Measurements from ENCODE around the gene NEMP1.
A peak's percentile ranks its signal among the peaks of the same experiment; 100 is the strongest.

The NEMP1 gene

DNA sequence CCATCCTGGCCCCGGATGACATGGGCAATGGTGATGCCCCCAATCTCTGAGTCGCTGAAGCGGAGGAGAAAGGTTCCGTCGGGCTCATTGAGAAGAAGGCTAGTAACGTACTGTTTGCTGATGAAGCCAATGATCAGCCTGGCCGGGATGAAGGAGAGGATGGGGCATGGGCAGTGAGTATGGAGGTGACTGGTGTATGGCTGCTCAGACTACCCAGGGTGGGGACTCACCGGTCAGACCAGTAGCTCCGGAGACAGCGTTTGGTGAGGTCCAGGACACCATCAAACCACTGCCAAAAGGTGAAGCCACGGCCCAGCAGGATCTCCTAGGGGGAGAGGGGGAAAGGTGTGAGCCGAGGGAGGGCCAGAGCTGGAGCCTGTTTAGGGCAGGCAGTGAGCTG lies 21.2 kb upstream of the NEMP1 start:
- Mint-ChIP-seq H3K27me3 (no peaks in the 10 kb centered on the region), H3K27ac (peak overlapping the region; percentile 79), H3K36me3 (ENCODE audit: low read depth) (peaks cover 99% of the 10 kb centered on the region), H3K4me1 (ENCODE audit: low read depth) (peaks cover 84% of the 10 kb centered on the region), H3K4me3 (no peak overlapping the region), H3K9me3 (no peaks in the 10 kb centered on the region)
- intact Hi-C loops (cut with micrococcal nuclease): no loop called here

DNA sequence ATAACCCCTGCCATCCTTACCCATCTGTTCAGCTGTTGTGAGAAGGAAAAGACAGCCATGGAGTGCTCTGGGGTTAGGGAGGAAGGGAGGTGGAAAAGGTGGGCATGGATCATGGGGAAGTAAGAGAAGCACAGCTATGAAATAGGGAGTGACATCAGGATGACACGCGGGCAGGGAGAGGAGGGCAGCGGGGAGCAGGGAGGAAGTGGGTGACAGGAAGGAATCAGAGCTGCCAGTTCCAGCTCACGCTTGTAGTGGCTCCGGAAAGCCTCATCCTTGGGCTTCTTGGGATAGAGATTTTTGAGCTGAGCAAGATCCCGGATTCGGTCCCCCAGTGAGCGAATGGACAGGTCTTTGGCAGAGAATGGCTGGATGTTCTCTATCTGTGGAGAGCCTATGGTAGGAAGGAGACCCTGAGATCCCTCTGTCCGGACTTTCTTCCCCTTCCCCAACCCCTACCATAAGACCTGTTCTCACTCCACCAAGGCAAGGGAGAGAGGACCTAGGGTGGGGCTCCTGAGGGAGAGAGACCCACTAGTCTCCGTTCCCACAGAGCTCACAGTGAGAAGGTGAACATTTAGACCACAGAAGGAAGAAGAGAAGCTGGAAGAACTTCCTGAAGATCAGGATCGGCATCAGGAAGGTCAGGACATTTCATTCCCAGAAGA lies 20.6 kb upstream of the NEMP1 start:
- H3K9me3 Mint-ChIP-seq: no peaks in the 10 kb centered on the region
- intact Hi-C loops (cut with micrococcal nuclease): no loop called here
- peak overlapping the region; percentile 79 for H3K27ac Mint-ChIP-seq
- H3K4me1 Mint-ChIP-seq (ENCODE audit: low read depth): peaks cover 84% of the 10 kb centered on the region
- H3K27me3 Mint-ChIP-seq: no peaks in the 10 kb centered on the region
- H3K4me3 Mint-ChIP-seq: peak overlapping the region; percentile 4
- H3K36me3 Mint-ChIP-seq (ENCODE audit: low read depth): peaks cover 99% of the 10 kb centered on the region

DNA sequence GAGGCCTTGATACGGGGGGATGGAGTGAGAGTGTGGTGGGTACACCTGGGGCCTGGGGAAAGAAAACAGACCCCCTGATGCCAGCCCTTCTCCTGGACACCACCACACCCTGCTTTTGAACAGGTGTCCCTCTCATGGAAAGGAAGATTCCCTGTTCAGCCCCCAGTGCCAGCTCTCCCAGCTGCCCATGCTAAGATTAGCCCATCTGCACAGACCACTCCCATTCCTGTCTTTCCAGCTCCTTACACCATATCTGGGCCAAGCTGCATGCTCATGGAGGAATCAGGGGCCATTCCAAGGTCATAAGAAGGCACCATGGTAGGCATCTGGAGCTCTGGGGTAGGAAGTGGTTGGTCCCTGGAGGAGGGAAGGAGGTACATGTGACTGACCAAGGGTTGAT lies 20.0 kb upstream of the NEMP1 start:
- intact Hi-C loops (cut with micrococcal nuclease): no loop called here
- Mint-ChIP-seq H3K4me1 (ENCODE audit: low read depth) (peaks cover 86% of the 10 kb centered on the region), H3K27ac (peak overlapping the region; percentile 79)

DNA sequence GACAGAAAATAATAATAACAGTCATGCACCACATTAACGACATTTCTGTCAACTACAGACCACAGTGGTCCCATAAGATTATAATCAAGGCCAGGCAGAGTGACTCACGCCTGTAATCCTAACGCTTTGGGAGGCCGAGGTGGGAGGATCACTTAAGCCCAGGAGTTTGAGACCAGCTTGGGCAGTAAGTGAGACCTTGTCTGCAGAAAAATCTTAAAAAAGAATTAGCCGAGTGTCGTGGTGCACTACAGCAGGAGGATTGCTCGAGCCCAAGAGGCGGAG lies 18.9 kb upstream of the NEMP1 start:
- no peak overlapping the region for H3K27ac Mint-ChIP-seq
- H3K4me3 Mint-ChIP-seq: no peak overlapping the region
- H3K36me3 Mint-ChIP-seq (ENCODE audit: low read depth): peaks cover 100% of the 10 kb centered on the region

More for the DNA sequence above, 20.0 kb upstream of the NEMP1 start:
- H3K9me3 Mint-ChIP-seq: no peaks in the 10 kb centered on the region
- peaks cover 99% of the 10 kb centered on the region for H3K36me3 Mint-ChIP-seq (ENCODE audit: low read depth)
- H3K27me3 Mint-ChIP-seq: no peaks in the 10 kb centered on the region
- no peak overlapping the region for H3K4me3 Mint-ChIP-seq

DNA sequence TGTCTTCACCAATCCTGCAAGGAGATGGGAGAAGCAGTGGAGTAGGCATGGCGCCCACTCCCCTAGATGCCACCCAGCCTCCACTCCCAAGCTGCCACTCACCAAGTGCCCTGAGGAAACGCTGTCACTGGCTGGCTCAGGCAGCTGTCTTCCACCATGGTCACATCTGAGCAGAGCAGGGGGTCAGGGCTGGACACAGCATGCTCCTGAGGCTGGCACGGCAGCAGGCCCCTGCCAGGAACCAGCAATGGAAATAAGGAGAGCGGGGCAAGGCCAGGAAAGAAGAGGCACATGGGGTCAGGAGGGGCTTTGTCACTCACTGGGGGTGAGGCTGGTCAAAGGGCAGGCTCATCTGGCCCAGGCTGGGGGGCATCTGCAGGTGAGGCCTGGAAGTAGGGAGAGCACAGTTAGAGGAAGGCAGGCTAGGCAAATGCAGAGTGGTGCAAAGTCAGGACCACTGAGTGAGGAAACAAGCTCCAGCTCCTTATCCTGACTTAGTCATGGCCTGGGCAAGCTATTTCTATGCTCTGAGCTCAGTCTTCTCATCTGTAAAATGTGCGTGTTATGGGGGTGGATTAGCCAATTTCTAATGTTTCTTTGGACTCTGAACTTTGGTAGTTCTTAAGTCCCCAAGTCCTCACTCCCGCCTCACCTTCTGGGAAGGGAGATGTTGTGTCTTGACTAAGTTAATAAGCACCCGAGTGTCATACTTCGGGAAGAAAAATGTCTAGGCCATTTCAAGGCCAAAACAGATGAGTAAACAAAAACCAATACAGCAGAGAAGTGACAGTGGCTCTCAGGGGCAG lies 18.4 kb upstream of the NEMP1 start:
- no peaks in the 10 kb centered on the region for H3K27me3 Mint-ChIP-seq
- no peak overlapping the region for H3K4me3 Mint-ChIP-seq
- H3K27ac Mint-ChIP-seq: peak overlapping the region; percentile 72
- peaks cover 90% of the 10 kb centered on the region for H3K4me1 Mint-ChIP-seq (ENCODE audit: low read depth)
- H3K36me3 Mint-ChIP-seq (ENCODE audit: low read depth): peaks cover 100% of the 10 kb centered on the region
- intact Hi-C loops (cut with micrococcal nuclease): no loop called here
- H3K9me3 Mint-ChIP-seq: no peaks in the 10 kb centered on the region

More for the DNA sequence above, 18.9 kb upstream of the NEMP1 start:
- Mint-ChIP-seq H3K9me3 (no peaks in the 10 kb centered on the region), H3K4me1 (ENCODE audit: low read depth) (peaks cover 90% of the 10 kb centered on the region), H3K27me3 (no peaks in the 10 kb centered on the region)
- intact Hi-C loops (cut with micrococcal nuclease): no loop called here

DNA sequence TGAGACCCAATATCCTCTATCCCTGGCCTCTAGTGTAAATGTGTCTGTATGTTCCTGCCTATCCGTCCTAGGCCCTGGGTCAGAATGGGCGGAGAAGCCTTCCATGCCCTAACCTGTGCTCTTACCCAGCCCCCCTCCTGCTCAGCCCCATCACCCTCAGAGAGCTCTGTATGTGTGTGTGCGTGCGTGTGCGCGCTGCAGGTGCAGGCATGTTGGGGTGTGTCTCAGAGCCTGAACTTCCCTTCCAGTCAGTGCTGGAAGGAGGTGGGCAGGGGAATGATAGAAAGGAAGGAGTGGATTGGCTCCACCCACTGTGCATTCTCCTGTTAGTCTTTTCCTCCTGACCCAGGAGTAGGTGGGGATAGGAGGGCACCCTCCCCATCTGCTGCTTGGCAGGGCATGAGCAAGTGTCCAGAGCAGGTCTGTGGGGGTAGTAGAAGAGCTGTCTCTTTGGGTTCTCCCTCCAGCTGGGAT lies 17.5 kb upstream of the NEMP1 start:
- intact Hi-C loops (cut with micrococcal nuclease): no loop called here
- Mint-ChIP-seq H3K4me1 (ENCODE audit: low read depth) (peaks cover 92% of the 10 kb centered on the region), H3K27me3 (no peaks in the 10 kb centered on the region), H3K27ac (peak overlapping the region; percentile 72), H3K36me3 (ENCODE audit: low read depth) (peaks cover 100% of the 10 kb centered on the region), H3K4me3 (no peak overlapping the region), H3K9me3 (no peaks in the 10 kb centered on the region)

DNA sequence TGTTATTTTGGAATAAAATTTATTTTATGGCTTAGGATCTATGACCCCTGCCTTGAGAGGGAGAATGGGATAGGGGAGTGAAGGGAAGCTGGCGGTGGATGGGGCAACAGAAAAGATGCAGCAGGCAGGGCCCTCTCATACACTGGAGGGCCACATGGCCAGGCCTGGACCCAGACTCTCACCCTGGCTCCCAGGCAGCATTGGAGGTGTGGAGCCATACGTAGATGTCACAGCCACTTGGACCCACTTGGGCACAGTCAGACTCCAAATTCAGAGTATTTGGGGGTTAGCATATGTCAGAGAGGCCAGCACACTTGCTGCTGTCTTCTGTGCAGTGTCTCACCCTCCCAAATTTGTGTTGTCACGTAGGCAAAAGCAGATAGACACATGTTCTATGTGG lies 16.8 kb upstream of the NEMP1 start:
- H3K27me3 Mint-ChIP-seq: no peaks in the 10 kb centered on the region
- no peaks in the 10 kb centered on the region for H3K9me3 Mint-ChIP-seq
- no peak overlapping the region for H3K4me3 Mint-ChIP-seq
- H3K27ac Mint-ChIP-seq: peak overlapping the region; percentile 86
- peaks cover 100% of the 10 kb centered on the region for H3K36me3 Mint-ChIP-seq (ENCODE audit: low read depth)
- H3K4me1 Mint-ChIP-seq (ENCODE audit: low read depth): peaks cover 92% of the 10 kb centered on the region
- intact Hi-C loops (cut with micrococcal nuclease): no loop called here

DNA sequence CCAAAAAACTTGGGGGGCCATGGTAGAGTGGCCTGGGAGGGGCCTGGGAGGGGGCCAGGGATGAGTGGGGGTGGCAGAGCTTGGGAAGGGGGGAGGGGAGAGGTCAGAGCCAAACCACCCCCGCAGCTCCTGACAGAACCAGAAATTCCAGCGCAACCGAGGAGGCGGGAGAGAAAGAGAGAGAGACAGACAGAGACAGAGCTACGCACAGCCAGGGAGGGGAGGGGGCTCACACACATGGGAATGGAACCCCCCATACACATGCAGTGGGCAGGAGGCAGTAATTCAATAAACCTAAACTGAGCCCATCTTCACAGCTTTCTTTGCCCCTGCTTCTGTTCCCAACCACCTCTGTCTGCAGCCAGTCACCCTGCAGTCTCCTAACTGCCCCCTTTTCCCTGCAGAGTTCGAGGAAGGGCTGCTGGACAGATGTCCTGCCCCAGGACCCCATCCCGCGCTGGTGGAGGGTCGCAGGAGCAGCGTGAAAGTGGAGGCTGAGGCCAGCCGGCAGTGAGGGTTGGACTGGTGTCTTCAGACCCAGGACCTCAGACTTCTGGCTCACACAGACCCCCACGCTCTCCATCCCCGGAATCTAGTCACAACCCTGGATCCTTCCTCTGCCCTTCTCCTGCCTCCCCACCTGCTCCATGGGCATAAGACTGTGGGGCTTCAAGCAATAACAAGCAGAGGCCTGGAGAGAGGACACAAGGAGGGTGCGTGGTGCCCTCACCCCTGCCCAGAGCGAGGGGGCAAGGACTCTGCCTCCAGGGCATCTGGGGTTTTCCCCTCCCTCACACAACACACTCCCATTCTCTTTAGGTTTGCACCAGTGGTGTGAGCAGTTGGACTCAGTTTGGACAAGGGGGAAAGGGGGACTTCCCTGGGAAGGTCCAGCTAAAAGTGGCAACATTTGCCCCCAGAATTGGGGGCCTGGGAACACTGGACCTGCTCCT lies 15.9 kb upstream of the NEMP1 start:
- H3K4me1 Mint-ChIP-seq (ENCODE audit: low read depth): peaks cover 90% of the 10 kb centered on the region
- H3K9me3 Mint-ChIP-seq: no peaks in the 10 kb centered on the region
- intact Hi-C loops (cut with micrococcal nuclease): no loop called here
- peak overlapping the region; percentile 22 for H3K4me3 Mint-ChIP-seq
- peak overlapping the region; percentile 86 for H3K27ac Mint-ChIP-seq
- peaks cover 100% of the 10 kb centered on the region for H3K36me3 Mint-ChIP-seq (ENCODE audit: low read depth)
- H3K27me3 Mint-ChIP-seq: no peaks in the 10 kb centered on the region

DNA sequence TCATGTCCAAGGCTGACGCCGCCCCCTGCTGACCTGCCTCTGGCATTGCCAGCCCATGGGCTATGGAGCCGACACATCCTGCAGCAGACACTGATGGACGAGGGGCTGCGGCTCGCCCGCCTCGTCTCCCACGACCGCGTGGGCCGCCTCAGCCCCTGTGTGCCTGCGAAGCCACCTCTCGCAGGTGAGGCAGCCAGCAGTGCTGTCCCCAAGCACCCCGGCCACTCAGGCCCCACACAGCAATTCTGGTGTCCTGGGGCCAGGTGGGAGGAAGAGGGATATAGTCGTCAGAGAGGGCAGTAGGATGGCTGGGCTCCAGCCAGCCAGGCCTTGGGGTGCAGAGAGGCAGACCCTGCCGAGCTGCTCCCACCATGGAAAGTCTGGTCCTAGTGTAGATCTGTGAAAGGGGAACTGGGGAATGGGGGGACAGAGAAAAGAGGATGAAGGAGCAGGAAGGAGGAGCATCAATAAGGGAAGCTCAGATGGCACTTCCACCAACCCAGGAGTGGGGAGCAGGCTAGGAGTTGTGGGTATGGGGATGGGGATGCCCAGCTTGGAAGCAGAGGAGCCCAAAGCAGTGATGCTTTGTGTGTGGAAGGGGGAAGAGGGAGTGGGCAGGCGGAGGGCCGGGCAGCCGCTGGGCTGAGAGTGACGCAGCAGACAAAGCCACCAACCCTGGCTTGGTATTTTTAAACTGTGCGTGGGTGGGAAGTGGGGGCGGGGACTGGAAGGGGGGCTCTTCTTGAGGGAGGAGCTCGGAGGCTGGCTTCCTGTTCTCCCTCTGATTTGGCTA lies 15.0 kb upstream of the NEMP1 start:
- no peaks in the 10 kb centered on the region for H3K27me3 Mint-ChIP-seq
- H3K9me3 Mint-ChIP-seq: no peaks in the 10 kb centered on the region
- peak overlapping the region; percentile 86 for H3K27ac Mint-ChIP-seq
- peaks cover 82% of the 10 kb centered on the region for H3K4me1 Mint-ChIP-seq (ENCODE audit: low read depth)
- intact Hi-C loops (cut with micrococcal nuclease): loop anchor here (1.0 kb wide), 2 partner anchors 19 to 24 kb away; no protein-coding TSS in a partner anchor
- peaks cover 98% of the 10 kb centered on the region for H3K36me3 Mint-ChIP-seq (ENCODE audit: low read depth)
- peak overlapping the region; percentile 53 for H3K4me3 Mint-ChIP-seq

DNA sequence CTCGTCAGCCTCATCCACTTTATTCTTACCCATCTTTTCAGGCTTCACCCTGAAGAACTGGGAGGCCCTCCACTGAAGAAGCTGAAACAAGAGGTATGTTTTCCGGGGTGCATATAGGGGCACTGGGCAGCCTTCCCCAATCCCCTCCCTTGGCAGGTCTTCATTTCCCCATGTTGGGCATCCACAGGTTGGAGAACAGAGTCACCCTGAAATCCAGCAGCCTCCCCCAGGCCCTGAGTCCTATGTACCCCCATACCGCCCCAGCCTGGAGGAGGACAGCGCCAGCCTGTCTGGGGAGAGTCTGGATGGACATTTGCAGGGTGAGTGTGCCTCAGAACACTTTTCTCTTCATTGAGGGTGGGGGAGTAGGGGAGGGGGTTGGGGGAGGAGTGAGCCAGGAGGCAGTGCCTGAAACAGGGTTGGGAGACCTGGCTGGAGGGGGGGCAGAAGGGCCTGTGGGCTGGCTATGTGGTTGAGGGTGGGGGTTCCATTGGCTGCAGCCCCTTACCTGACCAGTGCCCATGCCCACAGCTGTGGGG lies 14.4 kb upstream of the NEMP1 start:
- H3K27ac Mint-ChIP-seq: peak overlapping the region; percentile 86
- H3K9me3 Mint-ChIP-seq: no peaks in the 10 kb centered on the region
- H3K36me3 Mint-ChIP-seq (ENCODE audit: low read depth): peaks cover 94% of the 10 kb centered on the region
- intact Hi-C loops (cut with micrococcal nuclease): loop anchor here (1.0 kb wide), 2 partner anchors 19 to 24 kb away; no protein-coding TSS in a partner anchor
- H3K4me1 Mint-ChIP-seq (ENCODE audit: low read depth): peaks cover 84% of the 10 kb centered on the region
- H3K27me3 Mint-ChIP-seq: no peaks in the 10 kb centered on the region
- no peak overlapping the region for H3K4me3 Mint-ChIP-seq

DNA sequence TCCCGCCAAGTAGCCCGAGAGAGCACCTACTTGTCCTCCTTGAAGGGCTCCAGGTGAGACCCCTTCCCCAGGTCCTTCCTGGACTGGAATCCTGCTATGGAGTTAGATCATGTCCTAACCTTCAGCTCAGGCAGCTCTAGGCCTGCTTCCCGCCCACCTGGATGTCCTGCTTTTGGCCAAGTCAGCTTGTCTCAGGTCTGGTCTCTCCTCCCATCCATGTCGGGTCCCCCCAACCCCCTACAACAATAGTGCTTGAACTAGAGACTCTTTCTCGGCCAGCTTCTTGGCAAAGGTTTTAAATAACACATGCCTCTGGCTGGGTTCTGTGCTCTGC lies 13.9 kb upstream of the NEMP1 start:
- Mint-ChIP-seq H3K27ac (peak overlapping the region; percentile 86), H3K9me3 (no peaks in the 10 kb centered on the region), H3K36me3 (ENCODE audit: low read depth) (peaks cover 94% of the 10 kb centered on the region), H3K4me1 (ENCODE audit: low read depth) (peaks cover 89% of the 10 kb centered on the region), H3K27me3 (no peaks in the 10 kb centered on the region), H3K4me3 (no peak overlapping the region)
- intact Hi-C loops (cut with micrococcal nuclease): no loop called here

DNA sequence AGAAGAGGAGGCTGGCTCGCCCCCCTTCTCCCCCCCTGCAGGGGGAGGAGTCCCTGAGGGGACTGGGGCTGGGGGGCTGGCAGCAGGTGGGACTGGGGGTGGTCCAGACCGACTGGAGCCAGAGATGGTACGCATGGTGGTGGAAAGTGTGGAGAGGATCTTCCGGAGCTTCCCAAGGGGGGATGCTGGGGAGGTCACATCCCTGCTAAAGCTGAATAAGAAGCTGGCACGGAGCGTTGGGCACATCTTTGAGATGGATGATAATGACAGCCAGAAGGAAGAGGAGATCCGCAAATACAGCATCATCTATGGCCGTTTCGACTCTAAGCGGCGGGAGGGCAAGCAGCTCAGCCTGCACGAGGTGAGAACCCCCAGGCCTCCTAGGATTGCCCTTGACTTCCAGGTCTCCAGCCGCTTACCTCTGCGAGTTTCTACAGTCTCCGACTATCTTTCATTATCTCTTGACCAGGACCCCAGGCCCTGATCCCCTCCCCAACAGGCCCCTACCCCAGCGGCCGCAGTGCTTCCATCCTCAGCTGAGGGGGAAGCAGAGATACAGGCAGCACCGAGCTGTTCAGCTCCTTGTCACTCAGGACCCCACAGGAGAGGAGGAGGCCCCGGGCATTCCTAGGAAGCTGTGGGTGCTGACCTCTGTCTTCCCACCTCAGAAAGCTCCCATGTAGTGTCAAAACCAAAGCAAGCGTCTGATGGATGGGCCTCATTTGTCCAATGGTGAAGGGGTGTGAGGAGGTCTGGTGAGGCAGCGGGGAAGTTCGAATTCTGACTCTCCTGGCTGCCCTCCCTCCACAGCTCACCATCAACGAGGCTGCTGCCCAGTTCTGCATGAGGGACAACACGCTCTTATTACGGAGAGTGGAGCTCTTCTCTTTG lies 13.3 kb upstream of the NEMP1 start:
- intact Hi-C loops (cut with micrococcal nuclease): no loop called here
- peak overlapping the region; percentile 11 for H3K4me3 Mint-ChIP-seq
- H3K27ac Mint-ChIP-seq: peak overlapping the region; percentile 86

More for the DNA sequence above, 13.3 kb upstream of the NEMP1 start:
- Mint-ChIP-seq H3K27me3 (no peaks in the 10 kb centered on the region), H3K9me3 (no peaks in the 10 kb centered on the region), H3K4me1 (ENCODE audit: low read depth) (peaks cover 84% of the 10 kb centered on the region), H3K36me3 (ENCODE audit: low read depth) (peaks cover 94% of the 10 kb centered on the region)
